Mammary epithelial cell (primary cell): ENCODE data around the gene GGA3.
"Not testable (repeated sequence)": the region's sequence is repeated elsewhere in the genome, so short reads cannot be mapped to it uniquely, and the experiment has no call there.

Experiments used
- EZH2 ChIP-seq: IDR thresholded peaks from 2 replicates; pipeline ENCODE4 v1.6.1; 2012; ENCODE audit warnings: low read length, inconsistent platforms, borderline replicate concordance
- TF ChIP-seq, protein P1 (sequence below), 2 donors: IDR thresholded peaks in 1 of 2; conservative IDR thresholded peaks in 1 of 2; 2 replicates each; pipeline ENCODE4 v1.5.1; 2011 to 2012; ENCODE audit warnings: inconsistent platforms in 2 of 2, low read length in 2 of 2, mild to moderate bottlenecking in 2 of 2, control low read depth in 1 of 2, low read depth in 1 of 2; ENCODE audit not compliant: insufficient read depth in 1 of 2; ENCODE audit errors: extremely low read depth in 1 of 2

DNA sequence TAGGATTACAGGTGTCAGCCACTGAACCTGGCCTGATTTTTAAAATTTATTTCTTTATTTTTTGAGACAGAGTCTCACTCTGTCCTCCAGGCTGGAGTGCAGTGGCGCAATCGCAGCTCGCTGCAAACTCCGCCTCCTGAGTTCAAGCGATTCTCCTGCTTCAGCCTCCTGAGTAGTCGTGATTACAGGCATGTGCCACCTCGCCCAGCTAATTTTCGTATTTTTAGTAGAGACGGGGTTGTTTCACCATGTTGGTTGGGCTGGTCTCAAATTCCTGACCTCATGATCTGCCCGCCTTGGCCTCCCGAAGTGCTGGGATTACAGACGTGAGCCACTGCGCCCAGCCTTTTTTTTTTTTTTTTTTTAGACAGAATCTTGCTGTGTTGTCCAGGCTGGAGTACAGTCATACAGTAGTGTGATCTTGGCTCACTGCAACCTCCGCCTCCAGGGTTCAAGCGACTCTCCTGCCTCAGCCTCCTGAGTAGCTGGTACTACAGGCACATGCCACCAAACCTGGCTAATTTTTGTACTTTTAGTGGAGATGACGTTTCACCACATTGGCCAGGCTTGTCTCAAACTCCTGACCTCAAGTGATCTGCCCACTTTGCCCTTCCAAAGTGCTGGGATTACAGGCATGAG, 31.5 kb upstream of the GGA3 start:
- TF ChIP-seq, protein P1, sequence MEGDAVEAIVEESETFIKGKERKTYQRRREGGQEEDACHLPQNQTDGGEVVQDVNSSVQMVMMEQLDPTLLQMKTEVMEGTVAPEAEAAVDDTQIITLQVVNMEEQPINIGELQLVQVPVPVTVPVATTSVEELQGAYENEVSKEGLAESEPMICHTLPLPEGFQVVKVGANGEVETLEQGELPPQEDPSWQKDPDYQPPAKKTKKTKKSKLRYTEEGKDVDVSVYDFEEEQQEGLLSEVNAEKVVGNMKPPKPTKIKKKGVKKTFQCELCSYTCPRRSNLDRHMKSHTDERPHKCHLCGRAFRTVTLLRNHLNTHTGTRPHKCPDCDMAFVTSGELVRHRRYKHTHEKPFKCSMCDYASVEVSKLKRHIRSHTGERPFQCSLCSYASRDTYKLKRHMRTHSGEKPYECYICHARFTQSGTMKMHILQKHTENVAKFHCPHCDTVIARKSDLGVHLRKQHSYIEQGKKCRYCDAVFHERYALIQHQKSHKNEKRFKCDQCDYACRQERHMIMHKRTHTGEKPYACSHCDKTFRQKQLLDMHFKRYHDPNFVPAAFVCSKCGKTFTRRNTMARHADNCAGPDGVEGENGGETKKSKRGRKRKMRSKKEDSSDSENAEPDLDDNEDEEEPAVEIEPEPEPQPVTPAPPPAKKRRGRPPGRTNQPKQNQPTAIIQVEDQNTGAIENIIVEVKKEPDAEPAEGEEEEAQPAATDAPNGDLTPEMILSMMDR (conservative IDR thresholded peaks at IDR 0.05 in 1 of 2, IDR thresholded peaks at IDR 0.05 in 1 of 2; ENCODE audit: extremely low read depth in 1 of 2, insufficient read depth in 1 of 2, low read depth in 1 of 2, low read length in 2 of 2) = not testable (repeated sequence)
- not testable (repeated sequence) for TF ChIP-seq EZH2
